OCI-LY1 (cell line): ENCODE measurements around the gene P3H3.

ENCODE experiments used
- CTCF ChIP-seq: fragments of 200-600 bp; sonication (generic), shearing (Covaris generic); IDR thresholded peaks from 2 replicates; pipeline ENCODE4 v1.5.1; 2017; ENCODE audit warnings: mild to moderate bottlenecking, antibody characterized with exemption, low read length, moderate library complexity, mixed read lengths
- EZH2 ChIP-seq: fragments of 200-600 bp; sonication (generic), shearing (Covaris generic); IDR thresholded peaks from 2 replicates; pipeline ENCODE4 v1.8.0; 2017; ENCODE audit warnings: borderline replicate concordance, mixed run types, mild to moderate bottlenecking, antibody characterized with exemption, low read length, moderate library complexity, mixed read lengths

GRCh38 chr12:6850796-6851152 lies 22.6 kb downstream of the P3H3 start:
- TF ChIP-seq CTCF (no peak), EZH2 (no peak)
